Choroid plexus epithelial cell (primary cell): Measurements from ENCODE around the gene NR1D1.

Experiments used
- DNase-seq: peaks from one replicate; pipeline ENCODE4 v3.0.0-alpha.2; 2010; ENCODE audit warnings: low read depth
- H3K4me3 ChIP-seq: 2 replicates; pipeline ENCODE4 v1.5.1; 2011; ENCODE audit warnings: low read depth, mild to moderate bottlenecking, control low read depth, low read length, moderate library complexity
- CTCF ChIP-seq: conservative IDR thresholded peaks from 2 replicates; pipeline ENCODE4 v1.5.1; 2011; ENCODE audit warnings: low read depth, mild to moderate bottlenecking, control low read depth, inconsistent platforms, low read length, moderate library complexity

NR1D1 gene

GRCh38 chr17:40068917-40069750 is 31.3 kb downstream of the NR1D1 start:
- peak overlapping the region; percentile 46 for H3K4me3 ChIP-seq
- DNase-seq: peak; percentile 89
- TF ChIP-seq CTCF: no peak

GRCh38 chr17:40068584-40068916 is 31.8 kb downstream of the NR1D1 start:
- DNase-seq: no peak
- H3K4me3 ChIP-seq: peak overlapping the region; percentile 46
- TF ChIP-seq CTCF: no peak

- H3K4me3 ChIP-seq: peak overlapping the region; percentile 46
- TF ChIP-seq CTCF: no peak
- no peak for DNase-seq
These were observed 32.2 kb downstream of the NR1D1 start for GRCh38 chr17:40068129-40068581.

GRCh38 chr17:40067710-40068109 is 32.7 kb downstream of the NR1D1 start:
- TF ChIP-seq CTCF: no peak
- H3K4me3 ChIP-seq: no peak overlapping the region
- no peak for DNase-seq

- no peak for DNase-seq
These were observed 34.4 kb downstream of the NR1D1 start for GRCh38 chr17:40065769-40066510.

More at GRCh38 chr17:40065769-40066510, 34.4 kb downstream of the NR1D1 start:
- TF ChIP-seq CTCF: no peak
- H3K4me3 ChIP-seq: no peak overlapping the region
